NCI-H128 (cell line): ENCODE results near the gene MAP3K21.

Experiments used
- DNase-seq: peaks from one replicate; lab custom pipeline; 2025; ENCODE audit not compliant: unreplicated experiment; lab: John Stamatoyannopoulos, UW

MAP3K21 gene

DNA sequence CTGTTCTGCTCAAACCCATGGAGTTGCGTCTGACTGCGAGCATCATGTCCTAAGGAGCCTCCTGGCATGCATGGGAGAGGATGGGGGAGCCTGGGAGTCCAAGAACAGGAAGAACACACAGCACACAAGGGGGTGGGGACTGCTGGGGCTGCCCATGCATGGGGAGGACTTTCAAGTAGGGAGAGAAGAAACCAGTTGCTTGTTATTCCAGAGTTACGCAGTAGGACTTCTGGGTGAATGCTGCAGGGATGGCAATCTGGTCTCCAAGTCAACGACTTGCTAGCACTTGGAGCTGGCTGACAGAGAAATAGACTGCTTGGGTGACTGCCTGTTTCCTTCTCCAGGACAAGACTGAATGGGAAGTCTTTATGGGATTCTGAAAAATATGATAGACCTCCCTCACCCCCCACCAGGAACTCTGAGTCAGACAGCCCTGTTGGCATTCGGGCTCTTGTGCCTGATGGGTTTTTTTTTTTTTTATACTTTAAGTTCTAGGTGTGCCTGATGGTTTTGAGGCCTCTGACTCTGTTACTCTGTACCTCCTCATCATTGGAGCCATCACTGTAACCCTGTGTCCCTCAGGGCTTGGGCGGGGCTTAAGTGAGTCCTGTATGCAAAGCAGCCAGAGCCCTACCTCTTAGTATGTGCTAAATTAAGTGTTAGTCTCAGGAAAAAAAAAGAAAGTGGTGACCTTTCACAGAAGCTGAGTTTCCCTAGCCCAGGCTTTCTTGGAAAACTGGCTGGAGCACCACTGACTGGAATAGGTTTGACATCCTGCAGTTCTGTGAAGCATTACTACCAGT, 30.3 kb downstream of the MAP3K21 start:
- no peak for DNase-seq

DNA sequence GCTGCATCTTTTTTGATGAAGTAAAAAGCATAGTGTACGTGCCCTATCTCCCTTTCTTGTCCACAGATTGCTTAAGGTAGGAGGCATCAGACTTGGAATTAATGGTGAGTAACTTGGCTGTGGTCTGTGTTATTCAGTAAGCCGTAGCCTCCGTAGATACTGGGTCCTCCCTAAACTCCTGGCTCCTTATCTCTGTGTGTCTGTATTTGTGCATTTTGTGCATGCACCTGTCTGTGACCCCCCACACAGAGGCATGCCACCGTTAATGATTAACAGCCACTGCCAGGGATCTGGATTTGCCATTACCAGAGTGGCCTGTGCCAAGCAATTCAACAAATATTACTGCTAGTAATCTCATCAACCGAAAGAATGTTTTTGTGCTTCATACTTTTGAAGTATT, 31.9 kb downstream of the MAP3K21 start:
- no peak for DNase-seq

GRCh38 chr1:233359905-233360304, 32.4 kb downstream of the MAP3K21 start:
- no peak for DNase-seq

DNA sequence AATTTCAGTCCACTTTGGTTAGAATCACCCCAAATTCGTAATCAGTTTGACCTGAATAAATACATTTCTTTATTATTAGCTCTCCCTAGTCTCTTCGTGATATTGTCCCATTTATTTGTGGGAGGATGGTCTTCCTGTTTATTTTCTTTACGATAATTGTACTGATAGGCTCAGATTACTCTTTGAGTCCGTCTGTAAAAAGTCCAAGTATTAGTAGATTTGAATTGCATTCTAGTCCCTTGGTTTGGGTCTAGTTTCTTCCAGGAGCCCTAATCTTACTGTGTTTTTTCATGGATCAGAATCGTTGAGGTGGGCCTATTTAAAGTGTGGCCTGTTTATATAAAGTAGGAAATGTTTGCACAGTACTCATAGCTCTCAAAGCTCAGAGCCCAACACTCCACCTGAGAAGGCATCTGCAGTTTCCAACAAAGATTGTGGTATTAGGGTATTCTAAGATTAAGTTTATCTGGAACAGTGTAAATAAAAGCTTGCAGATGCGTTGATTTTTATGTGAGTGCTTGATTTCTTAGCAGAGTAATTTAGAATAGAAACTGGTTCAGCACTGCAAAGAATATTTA, 33.1 kb downstream of the MAP3K21 start:
- no peak for DNase-seq

- no peak for DNase-seq
These were observed 34.4 kb downstream of the MAP3K21 start for GRCh38 chr1:233361876-233362275.

DNA sequence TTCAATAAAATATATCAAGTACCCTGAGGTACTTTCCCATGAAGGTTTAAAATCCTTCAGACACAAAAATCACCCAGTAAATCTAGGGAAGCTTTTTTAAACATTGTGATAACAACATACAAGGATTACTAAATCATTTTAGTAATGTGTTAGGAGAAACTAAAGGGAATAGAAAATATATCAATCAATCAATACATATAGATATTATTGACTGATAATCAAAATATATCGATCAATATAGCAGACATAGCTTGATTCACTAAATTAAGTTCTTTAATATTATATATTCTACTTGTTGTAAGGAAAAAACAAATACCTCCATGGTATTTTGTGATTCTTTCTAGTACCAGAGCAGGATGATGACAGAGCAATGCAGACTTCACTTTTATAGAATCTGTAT, 35.2 kb downstream of the MAP3K21 start:
- no peak for DNase-seq

DNA sequence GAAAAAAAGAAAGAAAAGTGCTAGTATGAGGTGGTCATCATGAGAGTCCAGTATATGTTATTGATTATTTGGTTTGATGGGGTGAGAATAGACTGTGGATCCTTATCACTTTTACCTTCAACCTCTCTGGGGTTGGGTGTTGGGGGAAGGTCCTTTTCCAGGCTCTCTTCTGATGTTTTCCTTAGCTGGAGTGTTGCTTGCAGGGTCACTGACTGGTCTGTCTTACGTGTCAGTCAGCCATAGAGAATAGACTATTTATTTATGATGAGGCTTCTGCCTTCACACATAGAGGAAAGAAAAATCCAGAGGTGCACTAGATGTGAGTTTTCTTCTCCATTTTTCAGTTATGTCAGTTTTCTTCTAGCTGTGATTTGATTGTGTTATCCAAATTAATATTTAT, 36.5 kb downstream of the MAP3K21 start:
- no peak for DNase-seq

DNA sequence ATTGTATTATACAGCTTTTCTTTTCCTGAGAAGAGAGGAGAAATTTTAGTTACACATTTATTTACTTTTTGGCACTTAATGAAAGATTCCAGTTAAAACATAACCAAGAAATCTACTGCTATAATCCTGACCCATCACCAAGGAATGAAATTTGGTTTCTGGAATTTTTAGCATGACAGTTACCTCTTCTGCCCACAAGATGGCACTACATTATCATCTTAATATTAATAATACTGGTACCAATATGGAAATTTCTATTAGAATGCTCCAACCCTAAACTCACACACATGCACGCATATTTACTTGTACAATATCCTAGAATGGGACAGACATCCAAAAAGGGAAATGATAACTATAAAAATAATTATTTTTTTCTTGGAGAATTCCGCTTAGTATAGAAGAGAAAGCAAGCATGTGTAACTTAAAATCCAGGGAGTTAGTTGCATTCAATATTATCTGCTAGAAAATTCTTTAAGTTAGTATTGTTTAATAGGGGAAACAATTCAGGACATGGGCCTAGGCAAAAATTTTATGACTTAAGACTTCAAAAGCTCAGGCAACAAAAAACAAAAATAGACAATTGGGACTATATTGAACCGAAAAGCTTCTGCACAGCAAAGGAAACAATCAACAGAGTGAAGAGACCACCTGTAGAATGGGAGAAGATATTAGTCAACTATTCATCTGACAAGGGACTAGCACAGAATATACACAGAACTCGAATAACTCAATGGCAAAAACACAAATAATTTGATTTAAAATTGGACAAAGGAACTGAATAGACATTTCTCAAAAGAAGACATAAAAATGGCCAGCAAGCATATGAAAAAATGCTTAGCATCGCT, 37.4 kb downstream of the MAP3K21 start:
- DNase-seq: no peak

DNA sequence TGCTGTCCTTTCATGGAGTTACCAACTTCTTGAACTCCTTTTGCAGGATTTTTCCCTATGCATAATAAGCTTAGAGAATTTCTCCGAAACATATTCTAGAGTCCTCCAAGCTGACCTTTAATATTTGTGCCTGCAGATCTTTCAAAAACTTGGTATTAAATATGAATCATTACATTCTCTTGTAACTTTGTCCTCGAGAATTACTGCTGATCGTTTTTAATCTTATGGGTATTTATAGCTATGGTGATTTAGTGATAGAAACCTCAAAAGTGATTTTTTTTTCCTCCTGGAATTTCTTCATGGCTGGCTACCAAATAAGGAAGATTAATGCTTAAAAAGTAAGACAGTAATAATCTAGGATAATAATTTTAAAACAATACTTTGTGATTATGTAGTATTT, 39.1 kb downstream of the MAP3K21 start:
- no peak for DNase-seq

- DNase-seq: no peak
These were observed 39.7 kb downstream of the MAP3K21 start for GRCh38 chr1:233367057-233367803.

GRCh38 chr1:233368106-233368788, 40.7 kb downstream of the MAP3K21 start:
- no peak for DNase-seq

DNA sequence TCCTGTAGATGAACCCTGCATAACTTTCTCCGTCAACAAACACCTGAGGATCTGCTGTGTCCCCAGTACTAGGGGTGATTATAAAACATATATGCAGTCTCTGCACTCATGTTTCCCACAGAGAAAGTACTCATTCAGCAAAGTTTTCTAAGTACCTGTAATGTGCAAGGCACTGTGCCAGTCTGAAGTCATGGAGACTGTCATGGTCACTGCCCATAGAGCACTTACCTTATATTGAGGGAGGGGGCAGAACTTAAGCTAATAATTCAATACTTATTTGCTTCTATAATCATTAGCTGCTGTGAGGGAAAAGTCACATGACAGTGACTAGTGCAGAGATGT, 41.2 kb downstream of the MAP3K21 start:
- DNase-seq: no peak

- no peak for DNase-seq
These were observed 44.9 kb downstream of the MAP3K21 start for GRCh38 chr1:233372218-233373120.

DNA sequence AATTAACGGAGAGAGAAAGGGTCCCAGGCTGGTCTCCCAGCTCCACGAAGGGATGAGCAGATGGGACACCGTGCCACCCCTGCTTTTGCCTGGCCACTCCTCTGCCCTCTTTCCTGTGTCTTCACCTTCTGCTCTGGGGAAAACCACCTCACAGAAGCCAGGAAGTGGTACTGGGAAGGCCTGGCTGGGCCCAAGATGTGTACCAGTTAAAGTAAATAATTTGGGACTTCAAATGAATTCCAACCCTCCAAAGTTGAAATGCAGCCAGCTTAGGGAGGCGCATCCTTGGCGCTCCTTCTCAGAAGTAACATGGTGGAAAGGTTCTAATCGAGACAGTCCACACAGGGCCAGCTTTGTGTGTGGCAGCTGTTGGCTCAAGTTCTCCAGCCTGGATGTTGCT, 45.7 kb downstream of the MAP3K21 start:
- no peak for DNase-seq

DNA sequence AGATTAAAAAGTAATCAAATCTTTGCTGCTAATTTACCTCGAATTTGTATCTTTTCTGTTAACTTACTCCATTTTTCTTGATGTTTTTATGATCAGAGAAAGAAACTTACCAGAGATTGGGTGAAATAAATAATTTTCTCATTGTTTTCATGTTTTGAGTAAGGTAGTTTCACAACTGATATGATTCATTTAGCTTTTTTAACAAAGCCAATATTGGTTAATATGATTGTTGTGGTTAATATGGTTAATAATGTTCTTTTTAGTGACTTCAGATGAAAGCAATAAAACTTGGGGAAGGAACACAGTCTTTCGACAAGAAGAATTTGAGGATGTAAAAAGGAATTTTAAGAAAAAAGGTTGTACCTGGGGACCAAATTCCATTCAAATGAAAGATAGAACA, 48.1 kb downstream of the MAP3K21 start:
- DNase-seq: no peak

- no peak for DNase-seq
These were observed 49.0 kb downstream of the MAP3K21 start for GRCh38 chr1:233376382-233377110.

DNA sequence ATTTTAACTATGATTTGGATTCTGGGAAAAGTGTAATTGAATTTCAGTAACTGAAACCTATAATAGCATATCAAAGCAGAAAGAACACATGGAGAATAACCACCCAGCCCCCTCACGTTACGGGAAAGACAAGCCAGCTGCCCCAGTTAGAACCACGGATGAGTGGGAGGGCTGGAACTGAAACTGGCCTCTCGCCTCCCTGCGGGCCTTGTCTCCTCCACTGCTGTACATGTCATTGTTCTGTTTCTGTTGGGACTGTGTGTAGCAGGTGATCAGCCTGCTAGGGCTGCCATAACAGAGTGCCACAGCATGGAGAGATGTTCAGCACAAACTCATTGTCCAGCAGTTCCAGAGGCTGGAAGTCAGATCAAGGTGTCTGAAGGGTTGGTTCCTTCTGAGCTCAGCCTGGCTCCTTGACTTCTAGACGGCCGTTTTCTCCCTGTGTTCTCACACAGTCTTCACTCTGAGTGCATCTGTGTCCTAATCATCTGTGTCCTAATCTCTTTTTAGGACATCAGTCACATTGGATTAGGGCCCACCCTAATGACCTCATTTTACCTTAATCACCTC, 52.4 kb downstream of the MAP3K21 start:
- DNase-seq: no peak

GRCh38 chr1:233381806-233382205, 54.3 kb downstream of the MAP3K21 start:
- no peak for DNase-seq

DNA sequence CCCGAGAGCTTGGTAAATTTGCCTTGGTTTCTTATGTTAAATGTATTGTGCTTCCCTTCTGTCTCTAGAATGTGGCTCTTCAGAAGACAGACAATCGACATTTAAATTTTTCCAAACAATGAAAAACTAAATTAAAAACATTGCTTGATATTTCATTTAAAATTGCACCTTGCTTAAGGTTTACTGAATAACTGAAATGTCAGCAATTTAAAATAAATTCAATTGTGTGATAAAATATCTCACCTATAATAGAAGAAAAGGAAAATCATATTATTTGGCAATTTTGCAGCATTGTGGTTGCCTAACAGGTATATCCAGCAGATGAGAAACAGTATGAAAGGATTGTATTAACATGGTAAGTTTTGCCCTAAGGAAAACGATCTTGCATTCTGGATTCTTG, 56.5 kb downstream of the MAP3K21 start:
- no peak for DNase-seq
